Neural progenitor cell (in vitro differentiated cells): Measurements from ENCODE around the gene GLE1. TPM values are rescaled to one million over a fixed set of nuclear protein-coding genes. Genes with fewer than 3 reads are reported as not detected.

Experiments
- DNase-seq: peaks from one replicate; pipeline ENCODE4 v3.0.0-alpha.2; 2016; ENCODE audit warnings: low spot score
- H2AFZ ChIP-seq: fragments of 200-600 bp; sonication (generic); replicated peaks from 2 replicates; pipeline ENCODE4 v1.6.1; 2016; ENCODE audit warnings: antibody characterized with exemption
- H3F3A ChIP-seq: fragments of 200-600 bp; sonication (generic); 2 replicates; pipeline ENCODE4 v1.6.1; 2016; ENCODE audit warnings: antibody characterized with exemption, low read depth
- H3K27ac ChIP-seq: fragments of 200-600 bp; sonication (generic); 2 replicates; pipeline ENCODE4 v1.5.1; 2016; ENCODE audit warnings: mild to moderate bottlenecking
- H3K27me3 ChIP-seq: fragments of 200-600 bp; sonication (generic); 2 replicates; pipeline ENCODE4 v1.6.1; 2016; ENCODE audit warnings: mild to moderate bottlenecking, moderate library complexity
- H3K36me3 ChIP-seq: fragments of 200-600 bp; sonication (generic); 2 replicates; pipeline ENCODE4 v1.5.1; 2016
- H3K4me1 ChIP-seq: fragments of 200-600 bp; sonication (generic); 2 replicates; pipeline ENCODE4 v1.6.1; 2016; ENCODE audit warnings: mixed run types
- H3K4me2 ChIP-seq: fragments of 200-600 bp; sonication (generic); 2 replicates; pipeline ENCODE4 v1.6.1; 2016
- H3K4me3 ChIP-seq: fragments of 200-600 bp; sonication (generic); 2 replicates; pipeline ENCODE4 v1.5.1; 2016
- H3K79me2 ChIP-seq: fragments of 200-600 bp; sonication (generic); 2 replicates; pipeline ENCODE4 v1.6.1; 2016; ENCODE audit warnings: low read depth
- H3K9ac ChIP-seq: fragments of 200-600 bp; sonication (generic); 2 replicates; pipeline ENCODE4 v1.6.1; 2016
- H3K9me3 ChIP-seq: fragments of 200-600 bp; sonication (generic); 2 replicates; pipeline ENCODE4 v1.5.1; 2016; ENCODE audit warnings: low read depth
- H4K20me1 ChIP-seq: fragments of 200-600 bp; sonication (generic); 2 replicates; pipeline ENCODE4 v1.6.1; 2016; ENCODE audit warnings: low read depth
- H3K27ac Mint-ChIP-seq: 3 replicates; pipeline ENCODE4 v1.8.0; 2021; ENCODE audit warnings: mixed read lengths
- H3K27me3 Mint-ChIP-seq: 2 replicates; pipeline ENCODE4 v1.8.0; 2022; ENCODE audit warnings: low read depth, mild to moderate bottlenecking, inconsistent platforms, moderate library complexity, mixed read lengths; ENCODE audit not compliant: insufficient read depth
- H3K36me3 Mint-ChIP-seq: 3 replicates; pipeline ENCODE4 v1.8.0; 2021; ENCODE audit warnings: mixed read lengths
- H3K4me1 Mint-ChIP-seq: 3 replicates; pipeline ENCODE4 v1.8.0; 2021; ENCODE audit warnings: mixed read lengths
- H3K4me3 Mint-ChIP-seq: 3 replicates; pipeline ENCODE4 v1.8.0; 2021; ENCODE audit warnings: mild to moderate bottlenecking, moderate library complexity, mixed read lengths
- H3K9me3 Mint-ChIP-seq: 3 replicates; pipeline ENCODE4 v1.8.0; 2020; ENCODE audit warnings: mixed read lengths
- CTCF ChIP-seq: fragments of 200-600 bp; sonication (generic); IDR thresholded peaks from 2 replicates; pipeline ENCODE4 v1.5.1; 2017; ENCODE audit warnings: antibody characterized with exemption, mild to moderate bottlenecking
- EZH2 ChIP-seq: fragments of 200-600 bp; sonication (generic); IDR thresholded peaks from 2 replicates; pipeline ENCODE4 v1.6.1; 2017; ENCODE audit warnings: antibody characterized with exemption, mild to moderate bottlenecking, moderate library complexity
- EZH2phosphoT487 ChIP-seq: fragments of 200-600 bp; sonication (generic); IDR thresholded peaks from 2 replicates; pipeline ENCODE4 v1.6.1; 2017; ENCODE audit warnings: antibody characterized with exemption
- total RNA-seq: library from RNA; depleted of rRNA; stranded (reverse); fragments of >200 nt; gene quantifications from 2 replicates; pipeline ENCODE4 v1.2.3, GENCODE V29; 2015; ENCODE audit warnings: low replicate concordance

Gene GLE1
- total RNA-seq, 1 donor from 2014 or later = 22.7 TPM

- H3K36me3 ChIP-seq = no peaks in the 10 kb centered on the region
- Mint-ChIP-seq H3K4me1 (no peaks in the 10 kb centered on the region), H3K4me3 (no peak overlapping the region), H3K36me3 (peaks cover 31% of the 10 kb centered on the region), H3K27ac (no peak overlapping the region), H3K9me3 (no peaks in the 10 kb centered on the region), H3K27me3 (peaks cover 2% of the 10 kb centered on the region)
- no peaks in the 10 kb centered on the region for H3K4me1 ChIP-seq
- H3F3A ChIP-seq = no peaks in the 10 kb centered on the region
- no peaks in the 10 kb centered on the region for H3K9me3 ChIP-seq
- no peak overlapping the region for H3K27ac ChIP-seq
- H3K4me2 ChIP-seq = no peak overlapping the region
- H3K27me3 ChIP-seq = no peaks in the 10 kb centered on the region
- no peak overlapping the region for H2AFZ ChIP-seq
- TF ChIP-seq EZH2 (no peak), EZH2phosphoT487 (no peak), CTCF (no peak)
- H3K79me2 ChIP-seq = no peaks in the 10 kb centered on the region
- no peak for DNase-seq
- H3K4me3 ChIP-seq = no peak overlapping the region
- no peaks in the 10 kb centered on the region for H4K20me1 ChIP-seq
- no peak overlapping the region for H3K9ac ChIP-seq
Measured at GRCh38 chr9:128495296-128495695, 9.2 kb upstream of the GLE1 start.

GRCh38 chr9:128495804-128496417 is 8.6 kb upstream of the GLE1 start:
- Histone ChIP-seq H3F3A (no peaks in the 10 kb centered on the region), H2AFZ (no peak overlapping the region), H3K9me3 (no peaks in the 10 kb centered on the region), H3K36me3 (no peaks in the 10 kb centered on the region), H3K4me1 (no peaks in the 10 kb centered on the region), H3K27me3 (no peaks in the 10 kb centered on the region), H3K4me2 (no peak overlapping the region), H3K4me3 (no peak overlapping the region), H3K9ac (no peak overlapping the region), H3K79me2 (no peaks in the 10 kb centered on the region), H3K27ac (no peak overlapping the region), H4K20me1 (no peaks in the 10 kb centered on the region)
- Mint-ChIP-seq H3K4me3 (no peak overlapping the region), H3K4me1 (no peaks in the 10 kb centered on the region), H3K27ac (no peak overlapping the region), H3K9me3 (no peaks in the 10 kb centered on the region), H3K36me3 (peaks cover 28% of the 10 kb centered on the region), H3K27me3 (peaks cover 2% of the 10 kb centered on the region)
- peak; percentile 29 for DNase-seq
- TF ChIP-seq EZH2phosphoT487 = no peak
- no peak for TF ChIP-seq EZH2
- no peak for TF ChIP-seq CTCF

GRCh38 chr9:128497824-128498610 is 6.5 kb upstream of the GLE1 start:
- H3K9ac ChIP-seq = no peak overlapping the region
- Mint-ChIP-seq H3K4me1 (no peaks in the 10 kb centered on the region), H3K4me3 (no peak overlapping the region), H3K36me3 (peaks cover 19% of the 10 kb centered on the region), H3K27ac (no peak overlapping the region), H3K27me3 (peaks cover 2% of the 10 kb centered on the region), H3K9me3 (no peaks in the 10 kb centered on the region)
- no peak for DNase-seq
- TF ChIP-seq CTCF = no peak
- no peak for TF ChIP-seq EZH2
- no peak for TF ChIP-seq EZH2phosphoT487
- no peaks in the 10 kb centered on the region for H3K4me1 ChIP-seq
- H3K4me2 ChIP-seq = no peak overlapping the region
- no peak overlapping the region for H3K27ac ChIP-seq
- no peaks in the 10 kb centered on the region for H3K36me3 ChIP-seq
- H3K79me2 ChIP-seq = no peaks in the 10 kb centered on the region
- H2AFZ ChIP-seq = no peak overlapping the region
- H3K27me3 ChIP-seq = no peaks in the 10 kb centered on the region
- no peaks in the 10 kb centered on the region for H3K9me3 ChIP-seq
- H3K4me3 ChIP-seq = no peak overlapping the region
- no peaks in the 10 kb centered on the region for H4K20me1 ChIP-seq
- no peaks in the 10 kb centered on the region for H3F3A ChIP-seq
